PC-9 (cell line): ENCODE data around the gene ILDR1. TPM values are rescaled to one million over a fixed set of nuclear protein-coding genes. Genes with fewer than 3 reads are reported as not detected.

ENCODE experiments used
- BruUV-seq: library from RNA; stranded (reverse); fragments of 400-500 nt; replicated peaks from 2 replicates; lab custom pipeline; 2021; lab: Mats Ljungman, UMichigan
- CTCF ChIA-PET: fragments of 300-600 bp; sonication (Branson Sonifier 250); formaldehyde crosslinking; loops from one replicate; lab custom pipeline; 2022; ENCODE audit warnings: antibody characterized with exemption; lab: Charles Lee
- POLR2A ChIA-PET: fragments of 300-600 bp; sonication (Branson Sonifier 250); formaldehyde crosslinking; loops from one replicate; lab custom pipeline; 2022; ENCODE audit warnings: antibody characterized with exemption; ENCODE audit not compliant: unreplicated experiment; lab: Charles Lee
- DNase-seq, 2 experiments: peaks; one replicate each; pipeline versions ENCODE4 v3.0.0 to v3.0.0-alpha.2; 2015 to 2022; ENCODE audit warnings: mixed read lengths in 1 of 2
- H2AFZ ChIP-seq: fragments of 200-600 bp; sonication (generic); 2 replicates; pipeline ENCODE4 v1.8.1; 2017; ENCODE audit warnings: antibody characterized with exemption
- H3F3A ChIP-seq: fragments of 200-600 bp; sonication (generic); 2 replicates; pipeline ENCODE4 v1.8.1; 2017; ENCODE audit warnings: antibody characterized with exemption, mild to moderate bottlenecking, low read depth; ENCODE audit not compliant: insufficient read depth
- H3K27ac ChIP-seq: fragments of 200-600 bp; sonication (generic); 2 replicates; pipeline ENCODE4 v1.6.1; 2016; ENCODE audit warnings: mixed run types
- H3K27me3 ChIP-seq: fragments of 200-600 bp; sonication (generic); 2 replicates; pipeline ENCODE4 v1.6.1; 2016; ENCODE audit warnings: low read depth, mixed run types; ENCODE audit not compliant: insufficient read depth
- H3K36me3 ChIP-seq: fragments of 200-600 bp; sonication (generic); 2 replicates; pipeline ENCODE4 v1.6.1; 2016; ENCODE audit warnings: low read depth, mixed run types
- H3K4me1 ChIP-seq: fragments of 200-600 bp; sonication (generic); replicated peaks from 2 replicates; pipeline ENCODE4 v1.6.1; 2016; ENCODE audit warnings: mixed run types; ENCODE audit not compliant: insufficient read depth
- H3K4me2 ChIP-seq: fragments of 200-600 bp; sonication (generic); 2 replicates; pipeline ENCODE4 v1.6.1; 2017; ENCODE audit warnings: mixed run types
- H3K4me3 ChIP-seq: fragments of 200-600 bp; sonication (generic); 2 replicates; pipeline ENCODE4 v1.6.1; 2016; ENCODE audit warnings: mixed run types
- H3K79me2 ChIP-seq: fragments of 200-600 bp; sonication (generic); 2 replicates; pipeline ENCODE4 v1.6.1; 2017; ENCODE audit warnings: low read depth, mixed run types
- H3K9me2 ChIP-seq: fragments of 200-600 bp; sonication (generic); 2 replicates; pipeline ENCODE4 v1.8.1; 2017; ENCODE audit warnings: mild to moderate bottlenecking; ENCODE audit not compliant: insufficient read depth
- H3K9me3 ChIP-seq: fragments of 200-600 bp; sonication (generic); 2 replicates; pipeline ENCODE4 v1.8.1; 2016; ENCODE audit warnings: low read depth; ENCODE audit not compliant: insufficient read depth
- H4K20me1 ChIP-seq: fragments of 200-600 bp; sonication (generic); 2 replicates; pipeline ENCODE4 v1.8.1; 2017; ENCODE audit not compliant: insufficient read depth
- EZH2 ChIP-seq: fragments of 200-600 bp; sonication (generic); IDR thresholded peaks from 2 replicates; pipeline ENCODE4 v1.8.0; 2017; ENCODE audit warnings: antibody characterized with exemption, low read depth
- intact Hi-C: fragments of 100-400 bp; cut with micrococcal nuclease; formaldehyde crosslinking; loops from one replicate; pipeline ENCODE4 v1.10.0; 2022; ENCODE audit not compliant: unreplicated experiment
- total RNA-seq: library from RNA; stranded (reverse); gene quantifications from 2 replicates; pipeline ENCODE4 v1.2.3, GENCODE V29; 2021
- TF ChIP-seq, protein P1 (sequence below): fragments of 200-600 bp; sonication (generic); conservative IDR thresholded peaks from 2 replicates; pipeline ENCODE4 v1.6.1; 2017; ENCODE audit warnings: mixed run types, antibody characterized with exemption, mild to moderate bottlenecking, moderate library complexity

Gene ILDR1
- total RNA-seq, 1 experiment from 2014 or later, result 5.1 TPM

DNA sequence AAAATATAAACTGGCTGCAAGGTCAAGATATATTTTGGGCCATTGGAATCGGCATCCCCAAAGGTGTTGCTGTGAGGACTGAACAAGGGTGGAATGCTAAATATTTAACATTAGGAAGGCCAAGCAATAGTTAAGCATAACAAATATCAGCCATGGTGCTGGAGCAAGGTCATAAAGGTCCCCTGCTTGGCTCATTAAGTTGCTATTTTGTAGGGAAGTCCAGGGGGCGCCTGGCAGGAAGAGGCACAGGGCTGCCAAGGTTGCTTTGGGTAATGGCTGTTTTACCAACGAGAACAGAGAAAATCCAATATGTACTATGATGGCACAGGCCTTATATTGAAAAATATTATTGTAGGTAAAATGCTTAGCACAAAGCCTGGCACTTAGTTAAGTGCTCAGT is 65.7 kb downstream of the ILDR1 start:
- Histone ChIP-seq H3K4me2 (no peak overlapping the region), H3K9me2 (0 out of 2 replicates have a peak, but pooled peaks cover 6% of the 10 kb centered on the region), H3K9me3 (no peaks in the 10 kb centered on the region; the same call in 1 of the 2 replicates), H3K79me2 (no peaks in the 10 kb centered on the region), H3K27ac (no peak overlapping the region), H3F3A (no peaks in the 10 kb centered on the region), H3K36me3 (no peaks in the 10 kb centered on the region), H3K4me3 (no peak overlapping the region), H3K27me3 (no peaks in the 10 kb centered on the region), H3K4me1 (no peaks in the 10 kb centered on the region), H2AFZ (no peak overlapping the region), H4K20me1 (no peaks in the 10 kb centered on the region)
- no peak for DNase-seq
- ChIA-PET POLR2A (no interaction called here), CTCF (no interaction called here)
- intact Hi-C loops, result no loop called here
- no TSS peak for BruUV-seq
- no peak for TF ChIP-seq EZH2
- TF ChIP-seq, protein P1, sequence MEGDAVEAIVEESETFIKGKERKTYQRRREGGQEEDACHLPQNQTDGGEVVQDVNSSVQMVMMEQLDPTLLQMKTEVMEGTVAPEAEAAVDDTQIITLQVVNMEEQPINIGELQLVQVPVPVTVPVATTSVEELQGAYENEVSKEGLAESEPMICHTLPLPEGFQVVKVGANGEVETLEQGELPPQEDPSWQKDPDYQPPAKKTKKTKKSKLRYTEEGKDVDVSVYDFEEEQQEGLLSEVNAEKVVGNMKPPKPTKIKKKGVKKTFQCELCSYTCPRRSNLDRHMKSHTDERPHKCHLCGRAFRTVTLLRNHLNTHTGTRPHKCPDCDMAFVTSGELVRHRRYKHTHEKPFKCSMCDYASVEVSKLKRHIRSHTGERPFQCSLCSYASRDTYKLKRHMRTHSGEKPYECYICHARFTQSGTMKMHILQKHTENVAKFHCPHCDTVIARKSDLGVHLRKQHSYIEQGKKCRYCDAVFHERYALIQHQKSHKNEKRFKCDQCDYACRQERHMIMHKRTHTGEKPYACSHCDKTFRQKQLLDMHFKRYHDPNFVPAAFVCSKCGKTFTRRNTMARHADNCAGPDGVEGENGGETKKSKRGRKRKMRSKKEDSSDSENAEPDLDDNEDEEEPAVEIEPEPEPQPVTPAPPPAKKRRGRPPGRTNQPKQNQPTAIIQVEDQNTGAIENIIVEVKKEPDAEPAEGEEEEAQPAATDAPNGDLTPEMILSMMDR, result no peak

DNA sequence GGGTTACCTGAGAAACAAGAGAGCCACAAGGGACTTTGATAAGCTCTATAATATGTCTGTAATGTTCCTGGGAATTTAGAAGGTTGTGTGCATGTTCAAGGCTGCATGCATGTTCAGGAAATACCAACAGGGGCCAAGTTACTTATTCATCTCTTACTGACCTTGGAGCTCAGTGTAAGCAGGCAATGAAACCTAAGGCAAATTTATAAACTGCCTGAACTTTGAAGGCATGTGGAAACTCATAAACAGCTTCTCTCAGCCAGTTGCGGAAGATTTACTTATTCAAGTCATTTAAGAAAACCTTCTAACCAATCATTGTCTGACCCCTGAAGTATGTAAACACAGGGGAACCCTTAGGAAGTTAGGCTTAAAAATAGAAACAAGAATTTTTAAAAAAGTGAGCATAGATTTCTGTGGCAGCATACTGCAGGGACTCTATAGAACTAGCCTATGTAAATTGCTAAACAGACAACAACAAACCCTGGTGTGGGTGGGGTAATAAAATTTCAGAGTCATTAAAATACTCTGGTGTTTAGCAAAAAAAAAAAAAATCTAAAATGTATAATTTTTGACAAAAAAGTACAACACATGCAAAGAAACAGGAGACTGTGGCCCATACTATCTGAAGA is 70.6 kb downstream of the ILDR1 start:
- Histone ChIP-seq H3K27me3 (no peaks in the 10 kb centered on the region), H3K4me2 (no peak overlapping the region), H3K9me2 (peaks cover 6% of the 10 kb centered on the region; the same call in 1 of the 2 replicates), H3K4me3 (no peak overlapping the region), H3K79me2 (no peaks in the 10 kb centered on the region), H3K4me1 (no peaks in the 10 kb centered on the region), H3K36me3 (no peaks in the 10 kb centered on the region), H3K27ac (no peak overlapping the region), H3K9me3 (no peaks in the 10 kb centered on the region), H4K20me1 (no peaks in the 10 kb centered on the region), H2AFZ (no peak overlapping the region), H3F3A (no peaks in the 10 kb centered on the region)
- intact Hi-C loops, result no loop called here
- ChIA-PET POLR2A (no interaction called here), CTCF (no interaction called here)
- no TSS peak for BruUV-seq
- TF ChIP-seq, protein P1, result no peak
- no peak for TF ChIP-seq EZH2
- no peak for DNase-seq

DNA sequence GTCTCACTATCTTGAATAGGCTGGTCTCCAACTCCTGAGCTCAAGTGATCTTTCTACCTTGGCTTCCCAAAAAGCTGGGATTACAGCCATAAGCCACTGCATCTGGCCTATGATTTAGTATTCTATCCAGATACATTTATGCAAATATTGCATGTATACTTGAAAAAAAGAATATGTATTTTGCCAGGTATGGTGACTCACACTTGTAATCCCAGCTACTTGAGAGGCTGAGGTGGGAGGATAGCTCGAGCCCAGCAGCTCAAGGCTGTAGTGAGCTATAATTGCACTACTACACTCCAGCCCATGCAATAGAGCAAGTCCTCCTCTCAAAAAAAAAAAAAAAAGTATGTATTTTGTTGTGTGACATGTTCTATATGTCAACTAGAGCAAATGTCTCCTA is 73.4 kb downstream of the ILDR1 start:
- CTCF ChIA-PET, result no interaction called here
- no peak overlapping the region for H3K4me2 ChIP-seq
- no peaks in the 10 kb centered on the region for H4K20me1 ChIP-seq
- TF ChIP-seq, protein P1, result no peak
- no peak for TF ChIP-seq EZH2
- H3K4me1 ChIP-seq, result peaks cover 6% of the 10 kb centered on the region
- BruUV-seq, result no TSS peak
- H2AFZ ChIP-seq, result no peak overlapping the region
- H3K27ac ChIP-seq, result no peak overlapping the region
- H3K4me3 ChIP-seq, result no peak overlapping the region
- POLR2A ChIA-PET, result no interaction called here
- H3K9me2 ChIP-seq, result peaks cover 5% of the 10 kb centered on the region; the same call in 1 of the 2 replicates
- peaks cover 4% of the 10 kb centered on the region; the same call in 1 of the 2 replicates for H3F3A ChIP-seq
- no peaks in the 10 kb centered on the region for H3K79me2 ChIP-seq
- DNase-seq, result no peak
- H3K9me3 ChIP-seq, result no peaks in the 10 kb centered on the region
- no peaks in the 10 kb centered on the region for H3K27me3 ChIP-seq
- intact Hi-C loops, result no loop called here
- no peaks in the 10 kb centered on the region for H3K36me3 ChIP-seq
